ENCODE measurements around the gene TGM6.

Gene TGM6

GRCh38 chr20:2462484-2462883 lies 81.8 kb downstream of the TGM6 start:
- Histone ChIP-seq H3K4me3 (replicated peaks; ENCODE audit: low read depth, low read length) (no peak overlapping the region), H3K27me3 (replicated peaks; ENCODE audit: control insufficient read depth, insufficient read depth, low read length) (no peaks in the 10 kb centered on the region), H3K36me3 (ENCODE audit: control insufficient read depth, insufficient read depth, low read length) (peaks cover 30% of the 10 kb centered on the region)
- DNase-seq (ENCODE audit: extremely low read depth, insufficient read length) = no peak
- TF ChIP-seq, protein P1, sequence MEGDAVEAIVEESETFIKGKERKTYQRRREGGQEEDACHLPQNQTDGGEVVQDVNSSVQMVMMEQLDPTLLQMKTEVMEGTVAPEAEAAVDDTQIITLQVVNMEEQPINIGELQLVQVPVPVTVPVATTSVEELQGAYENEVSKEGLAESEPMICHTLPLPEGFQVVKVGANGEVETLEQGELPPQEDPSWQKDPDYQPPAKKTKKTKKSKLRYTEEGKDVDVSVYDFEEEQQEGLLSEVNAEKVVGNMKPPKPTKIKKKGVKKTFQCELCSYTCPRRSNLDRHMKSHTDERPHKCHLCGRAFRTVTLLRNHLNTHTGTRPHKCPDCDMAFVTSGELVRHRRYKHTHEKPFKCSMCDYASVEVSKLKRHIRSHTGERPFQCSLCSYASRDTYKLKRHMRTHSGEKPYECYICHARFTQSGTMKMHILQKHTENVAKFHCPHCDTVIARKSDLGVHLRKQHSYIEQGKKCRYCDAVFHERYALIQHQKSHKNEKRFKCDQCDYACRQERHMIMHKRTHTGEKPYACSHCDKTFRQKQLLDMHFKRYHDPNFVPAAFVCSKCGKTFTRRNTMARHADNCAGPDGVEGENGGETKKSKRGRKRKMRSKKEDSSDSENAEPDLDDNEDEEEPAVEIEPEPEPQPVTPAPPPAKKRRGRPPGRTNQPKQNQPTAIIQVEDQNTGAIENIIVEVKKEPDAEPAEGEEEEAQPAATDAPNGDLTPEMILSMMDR (IDR thresholded peaks at IDR 0.05; ENCODE audit: insufficient read depth, low read length, poor library complexity, severe bottlenecking) = no peak

GRCh38 chr20:2463616-2464365 lies 83.1 kb downstream of the TGM6 start:
- DNase-seq (ENCODE audit: extremely low read depth, insufficient read length) = no peak

GRCh38 chr20:2465100-2465499 lies 84.4 kb downstream of the TGM6 start:
- no peak for DNase-seq (ENCODE audit: extremely low read depth, insufficient read length)
- H3K36me3 ChIP-seq (ENCODE audit: control insufficient read depth, insufficient read depth, low read length) = peaks cover 32% of the 10 kb centered on the region
- H3K27me3 ChIP-seq (replicated peaks; ENCODE audit: control insufficient read depth, insufficient read depth, low read length) = no peaks in the 10 kb centered on the region
- TF ChIP-seq, protein P1 (IDR thresholded peaks at IDR 0.05; ENCODE audit: insufficient read depth, low read length, poor library complexity, severe bottlenecking) = no peak
- no peak overlapping the region for H3K4me3 ChIP-seq (replicated peaks; ENCODE audit: low read depth, low read length)

More at GRCh38 chr20:2463616-2464365, 83.1 kb downstream of the TGM6 start:
- Histone ChIP-seq H3K36me3 (ENCODE audit: control insufficient read depth, insufficient read depth, low read length) (peaks cover 35% of the 10 kb centered on the region), H3K4me3 (replicated peaks; ENCODE audit: low read depth, low read length) (no peak overlapping the region), H3K27me3 (replicated peaks; ENCODE audit: control insufficient read depth, insufficient read depth, low read length) (no peaks in the 10 kb centered on the region)
- TF ChIP-seq, protein P1 (IDR thresholded peaks at IDR 0.05; ENCODE audit: insufficient read depth, low read length, poor library complexity, severe bottlenecking) = no peak

GRCh38 chr20:2467412-2467811 lies 86.7 kb downstream of the TGM6 start:
- TF ChIP-seq, protein P1 (IDR thresholded peaks at IDR 0.05; ENCODE audit: insufficient read depth, low read length, poor library complexity, severe bottlenecking) = no peak
- no peaks in the 10 kb centered on the region for H3K27me3 ChIP-seq (replicated peaks; ENCODE audit: control insufficient read depth, insufficient read depth, low read length)
- no peak for DNase-seq (ENCODE audit: extremely low read depth, insufficient read length)
- H3K36me3 ChIP-seq (ENCODE audit: control insufficient read depth, insufficient read depth, low read length) = peaks cover 24% of the 10 kb centered on the region
- H3K4me3 ChIP-seq (replicated peaks; ENCODE audit: low read depth, low read length) = no peak overlapping the region

- peak overlapping the region; percentile 98 for H3K4me3 ChIP-seq (replicated peaks; ENCODE audit: low read depth, low read length)
- H3K27me3 ChIP-seq (replicated peaks; ENCODE audit: control insufficient read depth, insufficient read depth, low read length) = no peaks in the 10 kb centered on the region
- DNase-seq (ENCODE audit: extremely low read depth, insufficient read length) = no peak
- TF ChIP-seq, protein P1 (IDR thresholded peaks at IDR 0.05; ENCODE audit: insufficient read depth, low read length, poor library complexity, severe bottlenecking) = no peak
- H3K36me3 ChIP-seq (ENCODE audit: control insufficient read depth, insufficient read depth, low read length) = peaks cover 22% of the 10 kb centered on the region
These were observed 88.1 kb downstream of the TGM6 start for GRCh38 chr20:2468581-2469407.
